NCI-H2171 (cell line): Measurements from ENCODE around the gene HIF1AN.
"Not testable (repeated sequence)": the region's sequence is repeated elsewhere in the genome, so short reads cannot be mapped to it uniquely, and the experiment has no call there.

Experiments
- DNase-seq: peaks from one replicate; lab custom pipeline; 2025; lab: John Stamatoyannopoulos, UW

The HIF1AN gene

DNA sequence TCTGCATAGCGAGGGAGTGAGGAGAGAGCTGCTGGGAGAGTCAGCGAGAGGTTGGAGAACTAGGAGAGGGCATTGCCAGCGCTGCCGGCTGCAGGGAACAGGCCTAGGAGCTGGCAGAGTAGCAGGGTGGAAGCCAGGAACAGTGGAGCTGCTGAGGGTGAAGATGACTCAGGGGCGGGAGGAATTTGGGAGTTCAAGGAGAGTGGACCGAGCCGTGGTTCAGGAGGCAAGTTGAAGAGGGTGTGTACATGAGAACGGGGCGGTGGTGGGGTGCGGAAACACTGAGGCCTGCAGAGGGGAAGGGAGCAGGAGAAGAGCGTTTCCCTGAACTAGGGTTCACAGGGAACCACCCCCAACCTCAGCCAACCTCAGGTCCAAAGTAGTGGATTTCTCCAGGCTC is 31.5 kb downstream of the HIF1AN start:
- DNase-seq, result no peak

DNA sequence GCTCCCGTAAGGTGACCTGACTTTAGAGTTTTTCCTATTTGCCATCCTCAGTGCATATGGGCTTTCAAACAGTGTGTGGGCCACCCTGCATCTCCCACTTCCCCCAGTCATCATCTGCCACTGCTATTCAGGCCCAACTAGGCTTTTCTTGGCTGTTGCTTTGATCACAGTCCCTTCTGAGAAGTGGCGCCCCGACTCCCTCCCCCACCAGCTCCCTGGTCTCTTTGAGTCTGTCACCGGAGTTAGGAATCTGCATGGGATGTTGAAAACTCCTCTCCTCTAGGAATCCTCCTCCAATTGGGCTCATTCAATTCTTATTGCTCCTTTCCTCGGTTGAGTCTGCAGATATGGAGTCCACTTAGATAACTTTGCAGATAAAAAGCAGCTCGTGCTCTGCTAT is 32.1 kb downstream of the HIF1AN start:
- no peak for DNase-seq

DNA sequence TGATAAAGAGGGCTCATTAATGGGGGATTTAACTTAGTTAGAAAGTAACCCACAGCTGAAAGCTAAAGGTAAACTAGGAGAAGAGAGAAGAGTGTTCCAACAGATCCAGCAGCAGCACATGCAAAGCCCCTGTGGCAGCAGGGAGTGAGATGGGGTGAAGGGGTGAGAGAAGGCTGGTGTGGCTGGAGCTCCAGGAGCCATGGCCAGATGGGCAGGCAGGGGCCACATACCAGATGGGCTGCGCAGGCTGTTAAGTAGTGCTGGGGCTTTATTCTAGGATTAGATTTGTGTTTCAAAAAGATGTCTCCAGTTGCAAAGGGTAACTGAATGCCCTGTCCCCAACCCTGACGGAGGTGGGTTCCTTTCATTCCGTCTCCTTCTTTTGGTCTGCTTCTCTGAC is 33.2 kb downstream of the HIF1AN start:
- DNase-seq, result no peak

DNA sequence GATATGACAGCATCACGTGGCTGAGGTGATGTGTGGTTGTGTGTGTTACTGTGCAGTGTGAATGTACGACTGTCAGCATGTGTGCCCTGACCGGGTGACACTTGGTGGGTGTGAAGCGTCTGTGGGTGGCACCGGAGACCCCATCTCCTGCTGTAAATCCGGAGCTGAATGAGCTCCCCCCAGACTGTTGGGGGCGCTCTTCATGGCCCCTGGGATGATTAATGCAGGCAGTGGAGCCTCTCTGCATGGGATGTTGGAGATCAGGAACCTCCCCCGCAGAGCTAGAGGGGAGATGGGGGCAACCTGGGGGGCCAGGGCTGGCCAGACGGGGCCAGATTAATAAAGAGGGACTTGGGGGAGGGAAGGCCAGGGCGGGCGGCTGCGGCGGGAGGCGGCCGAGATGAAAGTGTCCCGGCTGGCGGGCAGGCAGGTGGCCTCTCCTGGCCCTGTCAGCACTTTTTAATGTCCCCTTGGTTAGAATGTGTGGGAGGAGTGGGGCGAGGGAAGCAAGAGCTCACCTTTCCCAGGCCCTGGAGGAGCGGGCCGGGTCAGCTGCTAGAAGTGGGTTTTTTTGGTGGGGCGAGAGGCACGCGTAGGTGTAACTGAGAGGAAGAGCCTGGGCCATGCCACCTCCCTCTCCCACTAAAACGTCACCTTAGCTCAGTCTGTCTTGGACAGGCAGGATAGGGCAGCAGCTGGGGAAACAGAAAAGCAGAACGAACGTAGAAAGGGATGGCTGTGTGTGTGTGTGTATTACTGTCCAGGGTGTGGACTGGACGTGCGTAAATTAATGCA is 34.1 kb downstream of the HIF1AN start:
- no peak for DNase-seq

DNA sequence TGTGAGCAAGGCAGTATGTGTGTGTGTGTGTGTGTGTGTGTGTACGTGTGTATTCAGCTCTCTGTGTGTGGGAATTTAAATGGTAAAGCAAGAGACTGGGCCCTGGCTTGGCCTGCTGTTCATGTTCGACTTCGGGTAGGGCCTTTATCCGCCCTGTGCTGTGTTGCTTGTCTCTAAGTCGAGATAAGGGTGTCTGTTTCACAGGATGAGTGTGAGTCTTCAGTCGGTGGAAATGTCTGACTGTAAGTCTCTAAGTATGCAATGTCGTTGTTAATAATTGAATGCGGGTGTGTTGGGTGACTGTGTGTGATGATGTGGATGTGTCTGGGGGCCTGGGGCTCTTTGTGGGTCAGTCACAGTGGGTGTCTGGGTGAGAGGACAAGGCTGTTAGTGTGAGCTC is 34.8 kb downstream of the HIF1AN start:
- no peak for DNase-seq

DNA sequence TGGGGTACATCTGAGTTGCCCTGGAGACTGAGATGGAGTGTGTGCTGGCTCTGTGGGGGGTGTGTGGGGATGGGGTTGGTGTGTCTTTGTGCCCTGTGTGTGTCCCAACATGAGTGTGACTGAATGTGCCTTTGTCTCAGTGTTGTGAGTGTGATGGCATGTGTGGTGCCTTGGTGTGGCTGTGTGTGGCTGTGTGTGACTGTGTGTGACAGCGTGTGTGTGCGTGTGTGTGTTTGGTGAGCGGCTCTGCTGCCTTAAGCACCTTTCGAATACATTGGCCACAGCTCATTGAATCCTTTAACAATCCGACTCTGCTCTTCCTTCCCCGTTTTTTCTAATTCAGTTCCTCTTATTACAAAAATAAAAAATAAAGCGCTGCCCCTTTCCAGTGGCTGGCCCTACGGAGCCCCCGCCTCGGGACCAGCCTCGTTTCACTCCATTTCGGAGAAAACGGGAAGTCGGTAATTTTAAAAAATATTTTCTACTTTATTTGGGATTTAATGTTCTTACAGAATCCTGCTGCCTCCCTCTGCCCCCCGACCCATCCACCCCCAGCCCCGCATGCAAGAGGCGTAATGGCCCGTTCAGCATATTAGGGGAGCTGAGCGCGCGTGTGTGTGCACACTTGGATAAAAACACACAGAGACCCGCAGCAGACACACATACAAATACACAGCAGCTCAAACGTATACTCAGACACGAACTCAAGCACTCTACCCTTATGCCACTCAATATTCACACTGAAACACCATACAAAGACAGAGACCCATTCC is 35.5 kb downstream of the HIF1AN start:
- DNase-seq, result no peak

DNA sequence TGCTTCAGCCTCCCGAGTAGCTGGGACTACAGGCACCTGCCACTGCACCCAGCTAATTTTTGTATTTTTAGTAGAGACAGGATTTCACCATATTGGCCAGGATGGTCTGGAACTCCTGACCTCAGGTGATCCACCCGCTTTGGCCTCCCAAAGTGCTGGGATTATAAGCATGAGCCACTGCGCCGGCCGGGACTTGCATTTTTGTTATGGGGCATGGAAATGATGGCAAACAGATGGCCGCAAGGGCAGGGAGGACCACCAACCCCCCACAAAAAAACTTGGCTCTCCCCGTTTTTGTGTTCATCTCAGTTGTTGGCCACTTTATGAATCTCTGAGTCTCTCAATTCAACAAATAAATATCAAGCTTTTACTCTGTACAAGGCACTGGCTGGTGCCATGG is 39.4 kb downstream of the HIF1AN start:
- not testable (repeated sequence) for DNase-seq

DNA sequence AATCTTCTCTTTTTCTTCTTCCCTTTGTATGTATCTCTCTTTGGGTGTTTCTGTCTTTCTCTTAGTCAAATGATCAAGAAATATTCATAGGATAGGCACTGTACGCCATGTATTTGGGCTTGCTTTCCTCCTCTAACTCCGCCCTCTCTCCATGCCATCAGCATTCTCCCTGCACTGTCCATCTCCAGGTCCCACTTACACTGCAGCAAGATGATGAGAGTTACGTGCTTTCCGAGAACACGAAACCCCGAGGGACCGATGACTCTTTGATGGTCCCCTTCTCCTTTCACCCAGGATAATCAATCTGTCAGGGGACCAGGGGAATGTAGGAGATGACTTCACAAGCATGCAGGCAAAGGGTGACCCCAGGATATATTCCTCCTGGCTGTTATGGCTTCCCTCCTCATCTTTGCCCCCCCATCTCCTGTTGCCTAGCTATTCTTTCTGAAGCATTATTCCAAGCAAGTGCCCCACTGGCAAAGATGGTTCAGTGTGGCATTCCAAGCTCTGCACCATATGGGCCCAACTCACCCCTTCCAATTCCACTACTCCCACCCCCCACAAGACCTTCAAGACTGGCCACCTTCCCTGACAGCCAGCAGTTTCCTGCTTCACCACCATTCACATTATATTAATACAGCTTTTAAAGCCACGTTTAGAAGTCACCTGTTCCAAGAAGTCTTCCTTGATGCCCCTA is 40.0 kb downstream of the HIF1AN start:
- no peak for DNase-seq

DNA sequence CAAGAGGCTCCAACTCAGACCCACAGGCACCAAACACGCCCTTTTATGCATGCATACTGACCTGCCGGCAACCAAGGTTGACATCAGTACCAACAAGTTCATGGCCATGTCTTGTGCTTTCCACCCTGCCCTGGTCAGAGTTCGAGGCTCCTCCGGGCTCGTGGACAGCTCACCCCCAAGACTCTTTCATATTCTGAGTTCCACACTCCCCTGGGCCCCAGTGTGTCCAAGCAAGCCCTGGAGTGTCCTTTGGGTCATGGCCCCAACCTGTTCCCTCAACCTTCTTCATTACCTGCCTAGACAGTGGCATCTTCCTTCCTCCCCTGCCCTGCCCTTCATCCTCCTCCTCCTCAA is 40.5 kb downstream of the HIF1AN start:
- no peak for DNase-seq

DNA sequence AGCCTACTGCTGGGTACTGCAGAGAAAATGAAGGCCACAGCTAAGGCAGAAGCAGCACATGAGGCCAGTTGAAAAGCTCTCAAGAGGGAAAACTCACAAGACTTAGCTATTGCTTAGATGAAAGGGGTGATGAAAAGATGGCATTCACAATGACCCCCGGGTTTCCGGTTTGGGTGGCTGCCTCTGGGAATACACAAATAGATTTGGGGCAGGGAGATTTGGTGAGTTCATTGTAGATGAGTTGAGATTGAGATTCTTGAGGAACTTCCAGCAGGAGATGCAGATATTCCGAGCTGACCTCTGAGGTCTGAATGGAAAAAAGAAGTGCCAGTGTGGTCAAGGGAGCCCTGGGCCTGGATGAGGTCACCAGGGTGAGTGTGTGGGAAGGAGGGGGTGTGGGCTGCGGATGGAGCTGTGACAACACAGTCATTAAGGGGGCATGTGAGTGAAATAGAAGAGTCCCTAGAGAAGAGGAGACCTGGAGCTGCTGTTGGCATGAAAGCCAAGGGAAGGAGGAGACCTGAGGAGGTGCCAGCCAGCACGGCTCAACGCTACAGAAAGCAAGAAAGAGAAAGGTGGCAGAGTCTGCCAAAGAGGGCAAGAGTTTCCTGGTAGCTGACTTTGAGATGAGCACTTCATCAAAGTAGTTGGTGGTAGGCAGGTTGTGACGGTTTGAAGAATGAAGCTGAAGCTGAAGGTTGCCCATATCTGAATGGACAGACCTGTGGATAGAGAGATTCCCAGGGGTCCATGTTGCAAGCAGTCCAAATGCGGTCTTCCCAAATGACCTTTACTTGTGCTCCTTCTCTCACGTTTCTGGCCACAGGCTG is 43.7 kb downstream of the HIF1AN start:
- no peak for DNase-seq

DNA sequence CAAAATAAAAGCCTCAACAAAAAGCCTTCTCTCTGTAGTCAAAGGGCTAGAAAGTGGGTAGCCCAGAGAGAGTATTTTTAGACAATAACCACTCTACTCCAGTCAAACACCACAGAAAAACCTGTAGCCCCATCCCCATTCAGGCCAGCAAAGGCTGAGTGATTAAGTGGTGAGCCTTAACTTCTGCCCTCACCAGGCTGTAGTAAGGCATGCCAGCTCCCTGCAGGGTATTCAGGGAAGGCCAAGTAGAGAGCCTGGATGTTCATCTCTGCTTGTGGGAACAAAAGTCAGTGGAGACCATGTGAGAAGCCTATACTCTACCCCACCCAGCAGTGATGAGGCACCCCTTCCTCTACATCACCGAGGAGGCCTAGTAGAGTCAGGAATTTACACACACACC is 51.2 kb downstream of the HIF1AN start:
- no peak for DNase-seq

DNA sequence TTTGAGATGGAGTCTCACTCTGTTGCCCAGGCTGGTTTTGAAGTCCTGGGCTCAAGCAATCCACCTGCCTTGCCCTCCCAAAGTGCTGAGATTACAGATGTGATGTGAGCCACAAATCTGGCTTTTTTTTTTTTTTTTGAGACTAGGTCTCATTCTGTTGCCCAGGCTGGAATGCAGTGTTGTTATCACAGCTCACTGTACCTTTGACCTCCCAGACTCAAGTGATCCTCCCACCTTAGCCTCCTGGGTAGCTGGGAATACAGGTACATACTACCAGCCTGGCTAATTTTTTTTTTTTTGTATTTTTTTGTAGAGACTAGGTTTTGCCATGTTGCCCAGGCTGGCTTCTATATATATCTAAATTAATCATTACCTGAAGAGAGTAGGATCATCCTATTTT is 62.4 kb downstream of the HIF1AN start:
- DNase-seq, result no peak

DNA sequence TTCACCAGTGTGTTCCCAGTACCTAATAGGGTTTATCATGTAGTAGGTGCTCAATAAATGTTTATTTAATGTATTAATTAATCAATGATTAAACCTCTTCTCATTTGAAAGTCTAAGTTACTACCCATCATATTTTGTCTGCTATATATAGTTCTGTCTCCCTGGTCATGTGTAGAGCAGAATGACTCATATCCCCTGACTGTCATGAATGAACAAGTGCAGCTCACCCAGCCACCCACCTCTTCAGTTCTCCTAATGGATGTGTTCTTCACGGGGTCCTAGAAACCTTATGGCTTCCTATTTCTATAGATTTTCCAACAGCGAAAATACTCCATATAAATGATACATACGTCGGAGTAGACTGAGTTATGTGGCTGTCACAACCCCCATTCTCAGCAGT is 64.5 kb downstream of the HIF1AN start:
- DNase-seq, result no peak

DNA sequence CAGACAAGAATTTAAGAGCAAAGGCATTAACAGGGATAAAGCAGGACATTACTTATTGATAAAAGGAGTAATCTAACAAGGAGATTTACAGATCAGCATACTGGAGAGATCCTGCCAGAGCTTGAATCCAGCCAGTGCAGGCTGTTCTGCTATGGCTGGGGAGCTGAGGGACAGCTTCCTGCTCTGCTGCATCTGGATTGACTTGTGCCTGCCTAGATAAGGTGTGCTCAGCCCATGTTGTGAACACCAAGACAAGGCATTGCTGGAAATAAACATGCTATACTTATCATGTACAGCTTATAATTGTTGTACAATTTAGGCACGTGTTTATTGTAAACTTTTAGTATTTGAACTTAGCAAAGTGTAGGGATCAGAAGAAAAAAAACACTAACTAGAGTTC is 71.7 kb downstream of the HIF1AN start:
- no peak for DNase-seq
